A549 (cell line): ENCODE measurements around the gene STX18. TPM values are rescaled to one million over a fixed set of nuclear protein-coding genes. Genes with fewer than 3 reads are reported as not detected.

ENCODE experiments used
- ATAC-seq, 2 experiments: fragments of 200-7000 bp in 1 of 2; fragments of >200 bp in 1 of 2; cut with Nextera tagmentation in 1 of 2; cut with Tn5 transposase in 1 of 2; 3 replicates each; pipeline versions ENCODE4 v1.8.0 to v1.9.1; 2018 to 2020; ENCODE audit warnings: mild to moderate bottlenecking in 1 of 2, moderate library complexity in 1 of 2
- CTCF ChIA-PET: fragments of 300-600 bp; sonication (Branson Sonifier 250); formaldehyde crosslinking; extraction: SDS; loops from one replicate; lab custom pipeline; 2021; ENCODE audit warnings: antibody characterized with exemption, inconsistent platforms; lab: Yijun Ruan, JAX
- POLR2A ChIA-PET: fragments of 350-600 bp; formaldehyde crosslinking; extraction: SDS; loops from one replicate; lab custom pipeline; 2021; ENCODE audit warnings: antibody characterized with exemption, inconsistent platforms; lab: Yijun Ruan, JAX
- DNase-seq, 2 experiments: peaks; one replicate each; pipeline versions ENCODE4 v3.0.0 to v3.0.0-alpha.2; 2011 to 2016; ENCODE audit warnings: low read depth in 1 of 2, low spot score in 1 of 2
- FAIRE-seq: peaks from 2 replicates; lab custom pipeline; 2011; peaks lifted over from hg19 to GRCh38; lab: Jason Lieb, UNC
- H3K27ac ChIP-seq, 2 experiments: fragments of >200 bp; sonication (Bioruptor Twin); formaldehyde crosslinking; 3 replicates each; pipeline ENCODE4 v1.5.1; 2016 to 2017
- H3K4me1 ChIP-seq: fragments of >200 bp; sonication (Bioruptor Twin); formaldehyde crosslinking; 3 replicates; pipeline ENCODE4 v1.6.1; 2016
- H3K4me2 ChIP-seq: fragments of >200 bp; sonication (Bioruptor Twin); formaldehyde crosslinking; 3 replicates; pipeline ENCODE4 v1.6.1; 2016
- H3K4me3 ChIP-seq: fragments of >200 bp; sonication (Bioruptor Twin); formaldehyde crosslinking; 3 replicates; pipeline ENCODE4 v1.5.1; 2016
- H3K9me3 ChIP-seq: fragments of >200 bp; sonication (Bioruptor Twin); formaldehyde crosslinking; 3 replicates; pipeline ENCODE4 v1.6.1; 2016
- BHLHE40 ChIP-seq: IDR thresholded peaks from 2 replicates; pipeline ENCODE4 v1.6.1; 2012; ENCODE audit warnings: low read depth, low read length, inconsistent platforms
- CEBPB ChIP-seq, 2 experiments: fragments of >200 bp in 1 of 2; sonication (Bioruptor Twin) in 1 of 2; formaldehyde crosslinking in 1 of 2; IDR thresholded peaks; 2 replicates each; pipeline ENCODE4 v1.6.1; 2012 to 2016
- CHD2 ChIP-seq: fragments of 150-350 bp; IDR thresholded peaks from 2 replicates; pipeline ENCODE4 v1.6.1; 2014; ENCODE audit warnings: low read length; ENCODE audit not compliant: partially characterized antibody
- CHD4 ChIP-seq: fragments of 200-600 bp; sonication (generic); IDR thresholded peaks from 2 replicates; pipeline ENCODE4 v1.6.1; 2016; ENCODE audit warnings: antibody characterized with exemption, mild to moderate bottlenecking, borderline replicate concordance
- EP300 ChIP-seq, 2 experiments: fragments of >200 bp; sonication (Bioruptor Twin); formaldehyde crosslinking; IDR thresholded peaks; 2 replicates in 1 of 2; 3 replicates in 1 of 2; pipeline ENCODE4 v1.6.1; 2016 to 2017
- ESRRA ChIP-seq: fragments of 150-350 bp; IDR thresholded peaks from 2 replicates; pipeline ENCODE4 v1.6.1; 2014; ENCODE audit warnings: mild to moderate bottlenecking, low read length, borderline replicate concordance
- FOSB ChIP-seq: fragments of 250-450 bp; sonication (Bioruptor Pico); IDR thresholded peaks from 2 replicates; pipeline ENCODE4 v1.5.0; 2020; ENCODE audit warnings: mild to moderate bottlenecking, moderate library complexity
- FOXS1 ChIP-seq: fragments of 250-450 bp; sonication (Bioruptor Pico); IDR thresholded peaks from 2 replicates; pipeline ENCODE4 v1.5.0; 2020; ENCODE audit warnings: mild to moderate bottlenecking, moderate library complexity
- GATA3 ChIP-seq: IDR thresholded peaks from 2 replicates; pipeline ENCODE4 v1.6.1; 2012; ENCODE audit warnings: borderline replicate concordance
- HEYL ChIP-seq: fragments of 250-450 bp; sonication (Bioruptor Pico); IDR thresholded peaks from 2 replicates; pipeline ENCODE4 v1.8.0; 2021; ENCODE audit warnings: mild to moderate bottlenecking, moderate library complexity
- MYC ChIP-seq: IDR thresholded peaks from 2 replicates; pipeline ENCODE4 v1.6.1; 2012; ENCODE audit warnings: mild to moderate bottlenecking, inconsistent platforms, low read length, improper control_type of control experiment, borderline replicate concordance
- NFE2L2 ChIP-seq: fragments of 150-350 bp; conservative IDR thresholded peaks from 2 replicates; pipeline ENCODE4 v1.6.1; 2014; ENCODE audit warnings: low read length
- POLR2A ChIP-seq: IDR thresholded peaks from 2 replicates; pipeline ENCODE4 v1.6.1; 2012; ENCODE audit warnings: mild to moderate bottlenecking, low read length
- RARB ChIP-seq: fragments of 250-450 bp; sonication (Bioruptor Pico); IDR thresholded peaks from 2 replicates; pipeline ENCODE4 v1.8.0; 2021; ENCODE audit warnings: mild to moderate bottlenecking, moderate library complexity
- RCOR1 ChIP-seq: fragments of 150-350 bp; IDR thresholded peaks from 2 replicates; pipeline ENCODE4 v1.6.1; 2014; ENCODE audit warnings: antibody characterized with exemption, low read length, low read depth
- RFX5 ChIP-seq: fragments of 450-650 bp; IDR thresholded peaks from 2 replicates; pipeline ENCODE4 v1.7.1; 2014; ENCODE audit warnings: antibody characterized with exemption, mild to moderate bottlenecking, moderate library complexity
- RNF2 ChIP-seq: fragments of 200-600 bp; sonication (generic); IDR thresholded peaks from 2 replicates; pipeline ENCODE4 v1.6.1; 2016; ENCODE audit warnings: low read depth, mild to moderate bottlenecking, antibody characterized with exemption, moderate library complexity, borderline replicate concordance
- SMC3 ChIP-seq: fragments of >200 bp; sonication (Bioruptor Twin); formaldehyde crosslinking; IDR thresholded peaks from 3 replicates; pipeline ENCODE4 v1.6.1; 2018; ENCODE audit warnings: inconsistent platforms
- TP53 ChIP-seq: fragments of 250-450 bp; sonication (Bioruptor Pico); IDR thresholded peaks from 2 replicates; pipeline ENCODE4 v1.5.0; 2021; ENCODE audit warnings: mild to moderate bottlenecking, moderate library complexity
- ZC3H11A ChIP-seq: fragments of 450-650 bp; IDR thresholded peaks from 2 replicates; pipeline ENCODE4 v1.6.1; 2014; ENCODE audit warnings: antibody characterized with exemption, mild to moderate bottlenecking
- ZFP36 ChIP-seq: fragments of 450-650 bp; IDR thresholded peaks from 2 replicates; pipeline ENCODE4 v1.6.1; 2014; ENCODE audit warnings: borderline replicate concordance; ENCODE audit not compliant: partially characterized antibody
- ZNF302 ChIP-seq: fragments of 250-450 bp; sonication (Bioruptor Pico); IDR thresholded peaks from 2 replicates; pipeline ENCODE4 v1.9.0; 2021; ENCODE audit warnings: inconsistent platforms, mild to moderate bottlenecking, moderate library complexity
- ZSCAN20 ChIP-seq: fragments of 250-450 bp; sonication (Bioruptor Pico); IDR thresholded peaks from 2 replicates; pipeline ENCODE4 v1.8.0; 2022; ENCODE audit warnings: mild to moderate bottlenecking, moderate library complexity
- WGBS: methylation state at CpG from one replicate; pipeline ENCODE4 v1.1.6; 2017; ENCODE audit errors: missing lambda C conversion rate; 5-methylcytosine and 5-hydroxymethylcytosine counted together
- polyA plus RNA-seq, 4 experiments: library from polyadenylated mRNA; depleted of rRNA in 3 of 4; stranded (reverse); fragments of >200 nt; fragmentation: RNase III in 1 of 4; extraction: RNeasy Plus Mini Kit Qiagen cat#74134 plus additional on column Dnase treatment in 1 of 4; gene quantifications; 2 replicates in 3 of 4; 3 replicates in 1 of 4; pipeline ENCODE4 v1.2.3, GENCODE V29; 2011 to 2017
- TF ChIP-seq, protein P1 (sequence below): fragments of >200 bp; sonication (Bioruptor Twin); formaldehyde crosslinking; IDR thresholded peaks from 2 replicates; pipeline ENCODE4 v1.6.1; 2016
- TF ChIP-seq, protein P2 (sequence below): IDR thresholded peaks from 2 replicates; pipeline ENCODE4 v1.6.1; 2012
- TF ChIP-seq, protein P3 (sequence below): fragments of 450-650 bp; IDR thresholded peaks from 2 replicates; pipeline ENCODE4 v1.6.1; 2014; ENCODE audit warnings: antibody characterized with exemption
- TF ChIP-seq, protein P4 (sequence below): fragments of 250-450 bp; sonication (Bioruptor Pico); IDR thresholded peaks from 2 replicates; pipeline ENCODE4 v1.5.0; 2021; ENCODE audit warnings: mild to moderate bottlenecking, moderate library complexity, borderline replicate concordance
- TF ChIP-seq, protein P5 (sequence below): IDR thresholded peaks from 2 replicates; pipeline ENCODE4 v1.6.1; 2012

Gene STX18
- polyA plus RNA-seq, 2 of the 4 experiments (the other 2 are of a cell fraction): 13.4 to 19.6 TPM

DNA sequence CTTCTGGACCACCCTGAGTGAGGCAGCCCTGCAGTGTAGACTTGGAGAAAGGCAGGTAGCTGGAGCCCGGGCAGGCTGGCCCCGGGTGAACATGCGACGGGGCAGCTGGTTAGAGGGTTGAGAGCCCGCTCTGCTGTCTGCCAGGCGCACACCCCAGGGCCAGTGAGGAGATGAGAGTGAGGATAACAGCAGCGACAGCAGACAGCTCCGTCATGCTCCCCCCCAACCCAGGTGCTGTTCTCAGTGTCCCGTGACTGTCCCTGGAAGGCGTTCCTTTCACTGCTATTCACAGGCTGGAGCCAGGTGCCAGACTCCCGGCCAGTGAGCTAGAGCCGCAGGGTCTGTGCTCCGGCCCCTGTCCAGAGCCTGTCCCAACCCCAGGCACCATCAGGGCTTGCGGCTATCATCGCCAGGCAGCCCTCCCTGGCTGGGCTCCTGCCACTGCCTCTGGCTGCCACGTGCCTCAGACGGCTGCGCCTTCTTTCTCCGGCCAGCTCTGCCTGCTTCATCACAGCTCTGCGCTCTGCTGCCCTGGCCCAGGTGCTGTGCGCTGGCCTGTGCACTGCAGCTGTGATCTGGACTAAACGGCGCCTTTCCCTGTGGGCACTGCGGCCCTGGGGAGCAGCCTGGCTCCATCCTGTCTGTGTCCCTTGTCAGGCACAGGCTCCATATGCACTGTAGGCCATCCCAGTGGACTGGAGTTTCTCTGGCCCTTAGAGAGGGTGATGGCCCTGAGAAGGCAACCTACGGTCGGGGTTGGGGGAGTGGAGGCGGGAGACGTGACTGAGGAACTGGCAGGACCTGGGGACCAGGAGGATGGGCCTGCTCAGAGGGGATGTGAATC lies 135.2 kb downstream of the STX18 start:
- POLR2A ChIA-PET: no interaction called here
- peak; percentile 22 to 24; a peak in 3 of 6 replicates for ATAC-seq
- H3K27ac ChIP-seq: no peak overlapping the region

DNA sequence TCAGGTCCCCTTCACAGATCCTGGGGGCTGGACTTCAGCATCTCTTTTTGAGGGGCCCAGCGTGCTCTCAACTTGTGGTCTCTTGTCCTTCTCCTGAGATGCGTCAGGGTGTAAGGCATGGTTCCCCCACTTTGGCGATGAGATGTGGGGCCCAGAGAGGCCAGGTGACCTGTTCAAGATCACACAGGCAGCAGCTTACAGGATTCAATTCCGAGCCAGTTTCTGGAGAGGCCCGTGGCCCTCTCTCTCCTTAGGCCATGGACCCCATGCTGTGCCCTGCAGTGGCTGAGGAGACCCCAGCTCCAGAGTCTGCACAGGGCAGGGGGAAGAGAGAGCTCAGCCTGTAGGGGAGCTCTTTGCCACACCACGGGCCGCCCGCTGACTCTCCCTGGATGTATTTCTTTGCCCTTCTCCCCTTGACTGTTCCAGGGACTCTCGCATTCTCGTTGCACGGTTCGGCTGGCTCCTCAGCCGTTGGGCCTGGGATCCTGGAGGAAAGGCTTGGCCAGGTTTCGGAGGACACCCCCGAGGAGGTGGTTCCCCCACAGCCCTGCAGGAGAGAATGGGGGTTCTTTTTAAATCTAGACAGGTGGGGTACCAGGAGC lies 136.4 kb downstream of the STX18 start:
- no peak overlapping the region for H3K4me3 ChIP-seq
- ATAC-seq (no peak), FAIRE-seq (no peak), DNase-seq (no peak)
- no peaks in the 10 kb centered on the region for H3K4me1 ChIP-seq
- 64% methylated on average over 13 of the region's 15 CpGs for WGBS
- H3K27ac ChIP-seq: no peak overlapping the region
- CTCF ChIA-PET: no interaction called here
- H3K9me3 ChIP-seq: no peaks in the 10 kb centered on the region
- POLR2A ChIA-PET: no interaction called here
- TF ChIP-seq, protein P1, sequence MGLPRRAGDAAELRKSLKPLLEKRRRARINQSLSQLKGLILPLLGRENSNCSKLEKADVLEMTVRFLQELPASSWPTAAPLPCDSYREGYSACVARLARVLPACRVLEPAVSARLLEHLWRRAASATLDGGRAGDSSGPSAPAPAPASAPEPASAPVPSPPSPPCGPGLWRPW: no peak
- TF ChIP-seq MYC (no peak), ZC3H11A (no peak)
- H3K4me2 ChIP-seq: no peak overlapping the region

More for the DNA sequence above, 135.2 kb downstream of the STX18 start:
- no peak overlapping the region for H3K4me3 ChIP-seq
- TF ChIP-seq ZNF302 (CRISPR knock-in tag): no peak
- no peak for TF ChIP-seq GATA3
- TF ChIP-seq, protein P2, sequence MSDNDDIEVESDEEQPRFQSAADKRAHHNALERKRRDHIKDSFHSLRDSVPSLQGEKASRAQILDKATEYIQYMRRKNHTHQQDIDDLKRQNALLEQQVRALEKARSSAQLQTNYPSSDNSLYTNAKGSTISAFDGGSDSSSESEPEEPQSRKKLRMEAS: no peak
- TF ChIP-seq ZSCAN20 (CRISPR knock-in tag): no peak
- TF ChIP-seq SMC3: no peak
- TF ChIP-seq, protein P1: no peak
- TF ChIP-seq FOSB (CRISPR knock-in tag): no peak
- no peak for TF ChIP-seq BHLHE40
- no peak for TF ChIP-seq POLR2A
- no peak for TF ChIP-seq HEYL (CRISPR knock-in tag)
- no peak for TF ChIP-seq CEBPB (IDR thresholded peaks at IDR 0.05)
- no peaks in the 10 kb centered on the region for H3K4me1 ChIP-seq
- no peaks in the 10 kb centered on the region for H3K9me3 ChIP-seq
- no peak for FAIRE-seq
- no peak for DNase-seq
- CTCF ChIA-PET: interaction anchor here (1.0 kb wide), 1 partner anchor 24 kb away, joined by 3 read pairs; no protein-coding TSS in a partner anchor
- no peak overlapping the region for H3K4me2 ChIP-seq
- 70% methylated on average over 16 of the region's 28 CpGs for WGBS

DNA sequence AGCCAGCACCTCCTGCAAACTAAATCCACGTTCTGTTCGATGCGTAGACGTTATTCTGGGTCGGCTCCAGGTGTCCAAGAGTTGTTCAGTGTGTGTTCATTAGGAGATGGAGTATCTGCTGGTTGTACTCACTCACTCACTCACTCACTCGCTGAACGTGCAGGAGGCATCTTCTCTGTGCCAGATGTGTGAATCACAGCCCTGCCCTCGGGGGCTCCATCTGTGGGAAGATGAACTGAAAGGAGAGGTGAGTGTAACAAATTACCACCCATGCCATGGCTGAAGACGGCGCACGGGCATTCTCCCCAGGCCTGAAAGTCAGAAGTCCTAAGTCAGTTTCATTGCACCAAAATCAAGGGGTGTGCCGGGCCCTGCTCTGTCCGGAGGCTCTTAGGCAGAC lies 138.9 kb downstream of the STX18 start:
- Histone ChIP-seq H3K4me1 (no peaks in the 10 kb centered on the region), H3K9me3 (0 out of 3 replicates have a peak, but pooled peaks cover 6% of the 10 kb centered on the region), H3K4me2 (no peak overlapping the region), H3K4me3 (no peak overlapping the region), H3K27ac (no peak overlapping the region)
- TF ChIP-seq TP53 (no peak), CHD4 (no peak), CHD2 (no peak), ZFP36 (no peak), EP300 (IDR thresholded peaks at IDR 0.05) (no peak), RARB (CRISPR knock-in tag) (no peak), RCOR1 (no peak), MYC (no peak), ESRRA (no peak), FOXS1 (no peak), RFX5 (no peak), NFE2L2 (no peak), RNF2 (no peak)
- TF ChIP-seq, protein P3, sequence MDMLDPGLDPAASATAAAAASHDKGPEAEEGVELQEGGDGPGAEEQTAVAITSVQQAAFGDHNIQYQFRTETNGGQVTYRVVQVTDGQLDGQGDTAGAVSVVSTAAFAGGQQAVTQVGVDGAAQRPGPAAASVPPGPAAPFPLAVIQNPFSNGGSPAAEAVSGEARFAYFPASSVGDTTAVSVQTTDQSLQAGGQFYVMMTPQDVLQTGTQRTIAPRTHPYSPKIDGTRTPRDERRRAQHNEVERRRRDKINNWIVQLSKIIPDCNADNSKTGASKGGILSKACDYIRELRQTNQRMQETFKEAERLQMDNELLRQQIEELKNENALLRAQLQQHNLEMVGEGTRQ: no peak
- TF ChIP-seq, protein P4, sequence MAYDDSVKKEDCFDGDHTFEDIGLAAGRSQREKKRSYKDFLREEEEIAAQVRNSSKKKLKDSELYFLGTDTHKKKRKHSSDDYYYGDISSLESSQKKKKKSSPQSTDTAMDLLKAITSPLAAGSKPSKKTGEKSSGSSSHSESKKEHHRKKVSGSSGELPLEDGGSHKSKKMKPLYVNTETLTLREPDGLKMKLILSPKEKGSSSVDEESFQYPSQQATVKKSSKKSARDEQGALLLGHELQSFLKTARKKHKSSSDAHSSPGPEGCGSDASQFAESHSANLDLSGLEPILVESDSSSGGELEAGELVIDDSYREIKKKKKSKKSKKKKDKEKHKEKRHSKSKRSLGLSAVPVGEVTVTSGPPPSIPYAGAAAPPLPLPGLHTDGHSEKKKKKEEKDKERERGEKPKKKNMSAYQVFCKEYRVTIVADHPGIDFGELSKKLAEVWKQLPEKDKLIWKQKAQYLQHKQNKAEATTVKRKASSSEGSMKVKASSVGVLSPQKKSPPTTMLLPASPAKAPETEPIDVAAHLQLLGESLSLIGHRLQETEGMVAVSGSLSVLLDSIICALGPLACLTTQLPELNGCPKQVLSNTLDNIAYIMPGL (CRISPR knock-in tag): no peak
- TF ChIP-seq, protein P5, sequence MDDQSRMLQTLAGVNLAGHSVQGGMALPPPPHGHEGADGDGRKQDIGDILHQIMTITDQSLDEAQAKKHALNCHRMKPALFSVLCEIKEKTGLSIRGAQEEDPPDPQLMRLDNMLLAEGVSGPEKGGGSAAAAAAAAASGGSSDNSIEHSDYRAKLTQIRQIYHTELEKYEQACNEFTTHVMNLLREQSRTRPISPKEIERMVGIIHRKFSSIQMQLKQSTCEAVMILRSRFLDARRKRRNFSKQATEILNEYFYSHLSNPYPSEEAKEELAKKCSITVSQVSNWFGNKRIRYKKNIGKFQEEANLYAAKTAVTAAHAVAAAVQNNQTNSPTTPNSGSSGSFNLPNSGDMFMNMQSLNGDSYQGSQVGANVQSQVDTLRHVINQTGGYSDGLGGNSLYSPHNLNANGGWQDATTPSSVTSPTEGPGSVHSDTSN: no peak
- WGBS: 60% methylated on average over 13 of the region's 13 CpGs
- FAIRE-seq (no peak), ATAC-seq (peak in 1 of 2 experiments; percentile 34; a peak in 2 of 6 replicates), DNase-seq (no peak)
- CTCF ChIA-PET: no interaction called here
- POLR2A ChIA-PET: no interaction called here
